Activated naive CD8-positive, alpha-beta T cell treated with anti-CD3 and anti-CD28 coated beads for 36 hours (primary cell): ENCODE measurements around the gene PRMT6. TPM values are rescaled to one million over a fixed set of nuclear protein-coding genes. Genes with fewer than 3 reads are reported as not detected.

Experiments
- total RNA-seq, 2 experiments: library from RNA; stranded (reverse); gene quantifications; one replicate each; pipeline ENCODE4 v1.2.3, GENCODE V29; 2021

The PRMT6 gene
- total RNA-seq, 2 experiments from 2014 or later = 30.6 to 31.4 TPM

Other genes with a start within 250 kb of the PRMT6 start
- gene NTNG1, start 84.4 kb downstream of the PRMT6 start, total RNA-seq = 1 to 10 TPM; 1.6 to 1.9 TPM